OCI-LY1 (cell line): ENCODE data around the gene MKRN2OS.

Source experiments
- CTCF ChIP-seq: fragments of 200-600 bp; sonication (generic), shearing (Covaris generic); IDR thresholded peaks from 2 replicates; pipeline ENCODE4 v1.5.1; 2017; ENCODE audit warnings: mild to moderate bottlenecking, antibody characterized with exemption, low read length, moderate library complexity, mixed read lengths
- EZH2 ChIP-seq: fragments of 200-600 bp; sonication (generic), shearing (Covaris generic); IDR thresholded peaks from 2 replicates; pipeline ENCODE4 v1.8.0; 2017; ENCODE audit warnings: borderline replicate concordance, mixed run types, mild to moderate bottlenecking, antibody characterized with exemption, low read length, moderate library complexity, mixed read lengths

GRCh38 chr3:12509466-12509865, 35.8 kb downstream of the MKRN2OS start:
- TF ChIP-seq CTCF (no peak), EZH2 (no peak)
